RWPE2 (cell line): Measurements from ENCODE around the gene AGO4.

Source experiments
- ATAC-seq: fragments of 200-7000 bp; cut with Tn5 transposase; 3 replicates; pipeline ENCODE4 v1.9.1; 2021; ENCODE audit warnings: low read depth
- DNase-seq: peaks from one replicate; pipeline ENCODE4 v3.0.0-alpha.2; 2020; ENCODE audit warnings: low spot score
- H3K27ac ChIP-seq: fragments of 450-650 bp; 2 replicates; pipeline ENCODE4 v1.5.1; 2017; ENCODE audit warnings: mild to moderate bottlenecking; ENCODE audit not compliant: poor library complexity, severe bottlenecking
- H3K27me3 ChIP-seq: fragments of 250-450 bp; sonication (Bioruptor Pico); 2 replicates; pipeline ENCODE4 v1.5.1; 2021; ENCODE audit warnings: mild to moderate bottlenecking, moderate library complexity; ENCODE audit not compliant: insufficient read depth, poor library complexity, severe bottlenecking
- H3K36me3 ChIP-seq: fragments of 250-450 bp; sonication (Bioruptor Pico); 2 replicates; pipeline ENCODE4 v1.5.1; 2020; ENCODE audit warnings: low read depth, mild to moderate bottlenecking, moderate library complexity
- H3K4me1 ChIP-seq: fragments of 250-450 bp; sonication (Bioruptor Pico); 2 replicates; pipeline ENCODE4 v1.5.1; 2021; ENCODE audit warnings: mild to moderate bottlenecking, moderate library complexity; ENCODE audit not compliant: insufficient read depth, poor library complexity, severe bottlenecking
- H3K4me3 ChIP-seq: fragments of 250-450 bp; sonication (Bioruptor Pico); 2 replicates; pipeline ENCODE4 v1.5.1; 2021; ENCODE audit warnings: mild to moderate bottlenecking, moderate library complexity; ENCODE audit not compliant: severe bottlenecking
- H3K9me3 ChIP-seq: fragments of 250-450 bp; sonication (Bioruptor Pico); 2 replicates; pipeline ENCODE4 v1.5.1; 2021; ENCODE audit warnings: mild to moderate bottlenecking, moderate library complexity; ENCODE audit not compliant: severe bottlenecking
- TF ChIP-seq, protein P1 (sequence below): fragments of 450-650 bp; IDR thresholded peaks from one replicate; pipeline ENCODE4 v1.5.1; 2017; ENCODE audit warnings: mild to moderate bottlenecking, moderate library complexity; ENCODE audit not compliant: poor library complexity, severe bottlenecking

AGO4 gene

GRCh38 chr1:35852241-35852640, 44.4 kb downstream of the AGO4 start:
- DNase-seq (no peak), ATAC-seq (no peak)
- H3K27ac ChIP-seq, result no peak overlapping the region
- peaks cover 30% of the 10 kb centered on the region for H3K36me3 ChIP-seq
- no peaks in the 10 kb centered on the region for H3K4me1 ChIP-seq
- H3K9me3 ChIP-seq, result no peaks in the 10 kb centered on the region
- no peaks in the 10 kb centered on the region for H3K27me3 ChIP-seq
- no peak overlapping the region for H3K4me3 ChIP-seq
- TF ChIP-seq, protein P1, sequence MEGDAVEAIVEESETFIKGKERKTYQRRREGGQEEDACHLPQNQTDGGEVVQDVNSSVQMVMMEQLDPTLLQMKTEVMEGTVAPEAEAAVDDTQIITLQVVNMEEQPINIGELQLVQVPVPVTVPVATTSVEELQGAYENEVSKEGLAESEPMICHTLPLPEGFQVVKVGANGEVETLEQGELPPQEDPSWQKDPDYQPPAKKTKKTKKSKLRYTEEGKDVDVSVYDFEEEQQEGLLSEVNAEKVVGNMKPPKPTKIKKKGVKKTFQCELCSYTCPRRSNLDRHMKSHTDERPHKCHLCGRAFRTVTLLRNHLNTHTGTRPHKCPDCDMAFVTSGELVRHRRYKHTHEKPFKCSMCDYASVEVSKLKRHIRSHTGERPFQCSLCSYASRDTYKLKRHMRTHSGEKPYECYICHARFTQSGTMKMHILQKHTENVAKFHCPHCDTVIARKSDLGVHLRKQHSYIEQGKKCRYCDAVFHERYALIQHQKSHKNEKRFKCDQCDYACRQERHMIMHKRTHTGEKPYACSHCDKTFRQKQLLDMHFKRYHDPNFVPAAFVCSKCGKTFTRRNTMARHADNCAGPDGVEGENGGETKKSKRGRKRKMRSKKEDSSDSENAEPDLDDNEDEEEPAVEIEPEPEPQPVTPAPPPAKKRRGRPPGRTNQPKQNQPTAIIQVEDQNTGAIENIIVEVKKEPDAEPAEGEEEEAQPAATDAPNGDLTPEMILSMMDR, result no peak

DNA sequence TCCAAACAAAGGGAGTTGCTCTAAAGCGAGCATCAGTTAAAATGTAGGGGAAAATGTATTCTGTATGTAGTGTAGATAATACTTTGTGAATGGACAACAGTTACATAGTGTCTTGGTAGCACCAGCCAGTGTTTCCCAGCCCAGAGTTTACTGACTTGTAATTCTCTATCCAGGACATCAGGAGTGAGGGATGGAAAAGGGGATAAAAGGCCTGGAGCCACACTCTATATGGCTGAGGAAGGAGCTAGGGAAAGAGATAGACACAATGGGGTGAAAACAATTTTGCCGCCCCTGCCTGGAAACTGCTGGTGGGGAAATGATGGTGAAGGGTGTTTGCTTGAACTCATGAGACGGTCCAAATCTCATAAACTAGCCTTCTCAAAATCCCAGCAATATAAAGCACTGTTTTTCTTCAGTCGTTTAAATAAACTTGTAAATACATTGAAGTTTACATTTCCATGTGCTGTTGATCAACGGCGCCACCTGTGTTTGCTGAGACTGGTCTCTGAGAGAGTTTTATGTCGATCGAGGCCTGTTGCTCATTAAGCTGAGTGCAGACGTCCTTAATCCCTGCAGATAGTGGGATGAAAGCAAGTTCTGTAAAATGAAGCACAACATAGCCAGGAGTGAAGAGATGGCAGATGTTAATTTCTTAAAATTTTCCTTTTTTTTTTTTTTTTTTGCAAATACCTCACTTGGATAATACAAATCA, 47.3 kb downstream of the AGO4 start:
- no peaks in the 10 kb centered on the region for H3K27me3 ChIP-seq
- no peaks in the 10 kb centered on the region for H3K4me1 ChIP-seq
- DNase-seq (no peak), ATAC-seq (no peak)
- no peak overlapping the region for H3K4me3 ChIP-seq
- H3K27ac ChIP-seq, result no peak overlapping the region
- peaks cover 22% of the 10 kb centered on the region for H3K36me3 ChIP-seq
- H3K9me3 ChIP-seq, result no peaks in the 10 kb centered on the region
- TF ChIP-seq, protein P1, result no peak

DNA sequence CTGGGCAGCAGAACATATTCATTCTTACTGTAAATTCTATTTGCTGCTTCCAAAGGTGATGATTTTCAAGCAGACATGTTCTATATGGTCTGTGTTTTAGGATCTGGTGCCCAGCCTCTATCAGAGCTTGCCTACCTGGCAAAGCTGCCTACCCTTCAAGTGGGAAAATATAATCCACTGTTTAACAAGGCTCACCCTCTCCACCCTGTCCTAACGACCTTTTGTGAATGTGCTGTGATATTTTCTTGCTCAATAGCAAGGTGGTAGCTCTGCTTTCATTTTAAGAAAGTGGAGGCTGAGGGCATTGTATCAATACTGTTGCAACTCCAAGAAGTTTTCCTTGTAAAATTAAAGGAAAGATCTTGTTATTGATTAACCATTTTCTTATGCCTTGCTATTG, 49.1 kb downstream of the AGO4 start:
- ATAC-seq (no peak), DNase-seq (no peak)
- TF ChIP-seq, protein P1, result no peak
- Histone ChIP-seq H3K27me3 (no peaks in the 10 kb centered on the region), H3K4me3 (no peak overlapping the region), H3K36me3 (peaks cover 19% of the 10 kb centered on the region; the same call in 1 of the 2 replicates), H3K27ac (no peak overlapping the region), H3K4me1 (no peaks in the 10 kb centered on the region), H3K9me3 (no peaks in the 10 kb centered on the region)

DNA sequence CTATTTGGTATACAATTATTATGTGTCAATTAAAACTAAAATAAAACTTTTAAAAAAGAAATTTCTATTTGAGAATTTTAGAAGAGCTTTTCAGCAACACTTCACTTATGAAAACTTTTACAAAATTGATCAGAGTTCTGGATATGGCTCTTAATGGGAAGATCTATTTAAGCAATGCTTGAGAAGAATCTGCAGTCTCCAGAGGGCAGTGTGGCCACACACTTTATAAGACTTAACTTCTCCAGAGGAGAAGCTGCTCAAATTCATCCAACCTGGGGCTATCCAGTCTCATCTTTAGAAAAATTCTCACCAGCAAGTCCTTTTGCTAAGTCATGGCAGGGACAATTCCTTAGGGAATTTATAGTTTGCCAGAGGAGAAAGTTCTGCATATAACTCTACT, 50.0 kb downstream of the AGO4 start:
- H3K9me3 ChIP-seq, result no peaks in the 10 kb centered on the region
- no peaks in the 10 kb centered on the region for H3K4me1 ChIP-seq
- H3K4me3 ChIP-seq, result no peak overlapping the region
- H3K27me3 ChIP-seq, result no peaks in the 10 kb centered on the region
- TF ChIP-seq, protein P1, result peak; percentile 26
- peaks cover 19% of the 10 kb centered on the region; the same call in 1 of the 2 replicates for H3K36me3 ChIP-seq
- ATAC-seq (no peak), DNase-seq (no peak)
- no peak overlapping the region for H3K27ac ChIP-seq

DNA sequence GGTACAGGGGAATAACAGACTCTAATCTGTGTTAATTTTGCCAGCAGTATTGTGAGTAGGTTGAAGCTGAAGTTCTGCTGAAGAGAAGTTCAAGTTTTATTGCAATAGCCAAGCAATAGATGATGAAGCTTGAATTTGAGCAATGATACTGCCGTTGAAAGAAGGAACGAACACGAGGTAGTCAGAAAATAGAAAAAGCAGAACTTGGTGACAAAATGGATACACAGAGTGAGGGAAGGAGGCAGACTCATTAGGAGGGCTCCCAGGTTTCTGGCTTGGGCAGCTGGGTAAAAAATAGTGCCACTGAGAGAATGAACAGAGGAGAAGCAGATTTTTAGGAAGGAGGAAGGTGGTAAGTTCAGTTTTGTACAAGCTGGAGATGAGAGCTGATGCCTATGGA, 52.9 kb downstream of the AGO4 start:
- DNase-seq (no peak), ATAC-seq (no peak)
- no peaks in the 10 kb centered on the region for H3K4me1 ChIP-seq
- H3K36me3 ChIP-seq, result no peaks in the 10 kb centered on the region
- H3K27ac ChIP-seq, result no peak overlapping the region
- no peaks in the 10 kb centered on the region for H3K9me3 ChIP-seq
- TF ChIP-seq, protein P1, result no peak
- no peak overlapping the region for H3K4me3 ChIP-seq
- no peaks in the 10 kb centered on the region for H3K27me3 ChIP-seq
